PC-9 (cell line): ENCODE results near the gene QRFP. TPM values are rescaled to one million over a fixed set of nuclear protein-coding genes. Genes with fewer than 3 reads are reported as not detected.

Experiments used
- BruUV-seq: library from RNA; stranded (reverse); fragments of 400-500 nt; replicated peaks from 2 replicates; lab custom pipeline; 2021; lab: Mats Ljungman, UMichigan
- CTCF ChIA-PET: fragments of 300-600 bp; sonication (Branson Sonifier 250); formaldehyde crosslinking; loops from one replicate; lab custom pipeline; 2022; ENCODE audit warnings: antibody characterized with exemption; lab: Charles Lee
- POLR2A ChIA-PET: fragments of 300-600 bp; sonication (Branson Sonifier 250); formaldehyde crosslinking; loops from one replicate; lab custom pipeline; 2022; ENCODE audit warnings: antibody characterized with exemption; ENCODE audit not compliant: unreplicated experiment; lab: Charles Lee
- DNase-seq, 2 experiments: peaks; one replicate each; pipeline versions ENCODE4 v3.0.0 to v3.0.0-alpha.2; 2015 to 2022; ENCODE audit warnings: mixed read lengths in 1 of 2
- H2AFZ ChIP-seq: fragments of 200-600 bp; sonication (generic); 2 replicates; pipeline ENCODE4 v1.8.1; 2017; ENCODE audit warnings: antibody characterized with exemption
- H3F3A ChIP-seq: fragments of 200-600 bp; sonication (generic); 2 replicates; pipeline ENCODE4 v1.8.1; 2017; ENCODE audit warnings: antibody characterized with exemption, mild to moderate bottlenecking, low read depth; ENCODE audit not compliant: insufficient read depth
- H3K27ac ChIP-seq: fragments of 200-600 bp; sonication (generic); 2 replicates; pipeline ENCODE4 v1.6.1; 2016; ENCODE audit warnings: mixed run types
- H3K27me3 ChIP-seq: fragments of 200-600 bp; sonication (generic); 2 replicates; pipeline ENCODE4 v1.6.1; 2016; ENCODE audit warnings: low read depth, mixed run types; ENCODE audit not compliant: insufficient read depth
- H3K36me3 ChIP-seq: fragments of 200-600 bp; sonication (generic); 2 replicates; pipeline ENCODE4 v1.6.1; 2016; ENCODE audit warnings: low read depth, mixed run types
- H3K4me1 ChIP-seq: fragments of 200-600 bp; sonication (generic); replicated peaks from 2 replicates; pipeline ENCODE4 v1.6.1; 2016; ENCODE audit warnings: mixed run types; ENCODE audit not compliant: insufficient read depth
- H3K4me2 ChIP-seq: fragments of 200-600 bp; sonication (generic); 2 replicates; pipeline ENCODE4 v1.6.1; 2017; ENCODE audit warnings: mixed run types
- H3K4me3 ChIP-seq: fragments of 200-600 bp; sonication (generic); 2 replicates; pipeline ENCODE4 v1.6.1; 2016; ENCODE audit warnings: mixed run types
- H3K79me2 ChIP-seq: fragments of 200-600 bp; sonication (generic); 2 replicates; pipeline ENCODE4 v1.6.1; 2017; ENCODE audit warnings: low read depth, mixed run types
- H3K9me2 ChIP-seq: fragments of 200-600 bp; sonication (generic); 2 replicates; pipeline ENCODE4 v1.8.1; 2017; ENCODE audit warnings: mild to moderate bottlenecking; ENCODE audit not compliant: insufficient read depth
- H3K9me3 ChIP-seq: fragments of 200-600 bp; sonication (generic); 2 replicates; pipeline ENCODE4 v1.8.1; 2016; ENCODE audit warnings: low read depth; ENCODE audit not compliant: insufficient read depth
- H4K20me1 ChIP-seq: fragments of 200-600 bp; sonication (generic); 2 replicates; pipeline ENCODE4 v1.8.1; 2017; ENCODE audit not compliant: insufficient read depth
- CTCF ChIP-seq: fragments of 200-600 bp; sonication (generic); conservative IDR thresholded peaks from 2 replicates; pipeline ENCODE4 v1.6.1; 2017; ENCODE audit warnings: mixed run types, antibody characterized with exemption, mild to moderate bottlenecking, moderate library complexity
- EZH2 ChIP-seq: fragments of 200-600 bp; sonication (generic); IDR thresholded peaks from 2 replicates; pipeline ENCODE4 v1.8.0; 2017; ENCODE audit warnings: antibody characterized with exemption, low read depth
- intact Hi-C: fragments of 100-400 bp; cut with micrococcal nuclease; formaldehyde crosslinking; loops from one replicate; pipeline ENCODE4 v1.10.0; 2022; ENCODE audit not compliant: unreplicated experiment
- total RNA-seq: library from RNA; stranded (reverse); gene quantifications from 2 replicates; pipeline ENCODE4 v1.2.3, GENCODE V29; 2021

Gene QRFP
- total RNA-seq, 1 experiment from 2014 or later = not detected

- CTCF ChIA-PET = interaction anchor here (0.6 kb wide), 2 partner anchors 10 to 155 kb away, joined by 5 to 22 read pairs; no protein-coding TSS in a partner anchor
- intact Hi-C loops = no loop called here
- Histone ChIP-seq H4K20me1 (no peaks in the 10 kb centered on the region), H2AFZ (no peak overlapping the region), H3K79me2 (no peaks in the 10 kb centered on the region), H3K36me3 (no peaks in the 10 kb centered on the region), H3K4me2 (no peak overlapping the region), H3K27ac (no peak overlapping the region), H3K9me3 (no peaks in the 10 kb centered on the region), H3K4me1 (no peaks in the 10 kb centered on the region), H3F3A (peaks cover 4% of the 10 kb centered on the region; the same call in 1 of the 2 replicates), H3K9me2 (no peaks in the 10 kb centered on the region), H3K27me3 (peaks cover 26% of the 10 kb centered on the region), H3K4me3 (no peak overlapping the region)
- POLR2A ChIA-PET = no interaction called here
- no peak for DNase-seq
- no TSS peak for BruUV-seq
- TF ChIP-seq CTCF (no peak), EZH2 (no peak)
Measured at GRCh38 chr9:130918101-130918825, 21.7 kb upstream of the QRFP start.

- Histone ChIP-seq H3K9me3 (no peaks in the 10 kb centered on the region), H3K4me2 (no peak overlapping the region), H3K9me2 (no peaks in the 10 kb centered on the region), H2AFZ (no peak overlapping the region), H3K27ac (no peak overlapping the region), H3K36me3 (no peaks in the 10 kb centered on the region), H3K4me3 (no peak overlapping the region), H3K4me1 (0 out of 2 replicates have a peak, but pooled peaks cover 4% of the 10 kb centered on the region), H3K79me2 (no peaks in the 10 kb centered on the region), H4K20me1 (no peaks in the 10 kb centered on the region), H3F3A (peaks cover 4% of the 10 kb centered on the region; the same call in 1 of the 2 replicates), H3K27me3 (peaks cover 20% of the 10 kb centered on the region)
- no peak for DNase-seq
- ChIA-PET CTCF (no interaction called here), POLR2A (interaction anchor here (0.7 kb wide), 1 partner anchor 21 kb away, joined by 6 read pairs; the partner anchor contains the start of gene QRFP)
- intact Hi-C loops = no loop called here
- BruUV-seq = no TSS peak
- TF ChIP-seq CTCF = no peak
- no peak for TF ChIP-seq EZH2
Measured at GRCh38 chr9:130917168-130917960, 20.8 kb upstream of the QRFP start.

- Histone ChIP-seq H3K9me3 (no peaks in the 10 kb centered on the region), H3K9me2 (no peaks in the 10 kb centered on the region), H3K4me2 (no peak overlapping the region), H4K20me1 (no peaks in the 10 kb centered on the region), H3K27ac (no peak overlapping the region), H3F3A (no peaks in the 10 kb centered on the region), H3K36me3 (no peaks in the 10 kb centered on the region), H2AFZ (no peak overlapping the region), H3K79me2 (no peaks in the 10 kb centered on the region), H3K4me1 (0 out of 2 replicates have a peak, but pooled peaks cover 4% of the 10 kb centered on the region), H3K4me3 (no peak overlapping the region), H3K27me3 (peaks cover 13% of the 10 kb centered on the region)
- ChIA-PET CTCF (no interaction called here), POLR2A (no interaction called here)
- no TSS peak for BruUV-seq
- intact Hi-C loops = no loop called here
- no peak for TF ChIP-seq EZH2
- no peak for TF ChIP-seq CTCF
- no peak for DNase-seq
Measured at GRCh38 chr9:130915096-130915447, 18.5 kb upstream of the QRFP start.
